ENCODE results near the gene SERPINB6. TPM values are rescaled to one million over a fixed set of nuclear protein-coding genes. Genes with fewer than 3 reads are reported as not detected.

SERPINB6 gene
- total RNA-seq, 4 donors from 2014 or later = 21.2 to 37.0 (median 35.6) TPM

DNA sequence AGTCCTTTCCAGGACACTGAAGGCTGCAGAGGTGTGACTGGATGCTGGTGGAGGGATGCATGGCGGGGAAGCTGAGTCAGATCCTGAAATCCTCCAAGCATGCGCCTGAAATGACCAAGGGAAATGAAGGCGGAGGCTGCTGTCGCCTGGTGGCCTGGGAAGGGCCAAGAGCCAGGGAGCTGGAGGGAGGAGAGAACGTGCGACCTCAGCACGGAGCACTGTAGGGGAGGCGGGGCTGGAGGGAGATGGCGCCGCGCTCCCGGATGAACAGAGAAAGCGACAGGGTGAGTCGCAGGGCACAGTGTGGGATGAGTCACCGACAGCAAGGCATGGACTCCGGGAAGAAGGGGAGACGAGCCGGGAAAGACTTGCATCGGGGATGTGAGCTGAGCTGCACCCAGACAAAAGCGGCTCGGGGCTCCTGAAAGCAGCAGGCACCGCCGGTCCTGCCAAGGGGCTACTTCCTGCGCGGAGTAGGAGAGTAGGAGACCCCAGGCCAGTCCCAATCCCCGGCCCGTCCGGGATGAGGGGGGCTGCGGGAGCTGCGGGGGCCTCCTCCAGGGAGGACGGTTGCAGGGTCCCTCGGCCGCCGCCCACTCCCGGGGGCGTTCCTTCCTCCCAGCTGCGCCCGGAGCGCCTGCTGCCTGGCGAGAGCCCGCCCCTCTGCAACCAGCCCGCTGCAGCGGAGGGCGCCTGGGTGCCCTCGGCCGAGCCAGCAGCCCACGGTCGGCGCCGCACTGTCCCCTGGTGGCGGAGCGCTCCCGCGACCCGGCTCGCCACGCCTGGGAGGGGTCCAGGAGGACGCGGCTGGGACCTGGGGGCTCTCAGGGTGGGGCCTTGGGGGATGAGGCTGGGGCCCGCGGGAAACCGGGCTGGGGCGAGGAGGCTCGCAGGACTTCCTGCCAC, 17.3 kb upstream of the SERPINB6 start:
- peak overlapping the region; percentile 78 for H3K4me3 ChIP-seq (ENCODE audit: low read depth, poor library complexity, severe bottlenecking)
- WGBS, 2 donors = 0% methylated on average over 48 to 54 of the region's 64 CpGs
- intact Hi-C loops (cut with DNase I; ENCODE audit: low total_unique reads) = no loop called here
- TF ChIP-seq, protein P1, sequence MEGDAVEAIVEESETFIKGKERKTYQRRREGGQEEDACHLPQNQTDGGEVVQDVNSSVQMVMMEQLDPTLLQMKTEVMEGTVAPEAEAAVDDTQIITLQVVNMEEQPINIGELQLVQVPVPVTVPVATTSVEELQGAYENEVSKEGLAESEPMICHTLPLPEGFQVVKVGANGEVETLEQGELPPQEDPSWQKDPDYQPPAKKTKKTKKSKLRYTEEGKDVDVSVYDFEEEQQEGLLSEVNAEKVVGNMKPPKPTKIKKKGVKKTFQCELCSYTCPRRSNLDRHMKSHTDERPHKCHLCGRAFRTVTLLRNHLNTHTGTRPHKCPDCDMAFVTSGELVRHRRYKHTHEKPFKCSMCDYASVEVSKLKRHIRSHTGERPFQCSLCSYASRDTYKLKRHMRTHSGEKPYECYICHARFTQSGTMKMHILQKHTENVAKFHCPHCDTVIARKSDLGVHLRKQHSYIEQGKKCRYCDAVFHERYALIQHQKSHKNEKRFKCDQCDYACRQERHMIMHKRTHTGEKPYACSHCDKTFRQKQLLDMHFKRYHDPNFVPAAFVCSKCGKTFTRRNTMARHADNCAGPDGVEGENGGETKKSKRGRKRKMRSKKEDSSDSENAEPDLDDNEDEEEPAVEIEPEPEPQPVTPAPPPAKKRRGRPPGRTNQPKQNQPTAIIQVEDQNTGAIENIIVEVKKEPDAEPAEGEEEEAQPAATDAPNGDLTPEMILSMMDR (IDR thresholded peaks at IDR 0.05) = no peak
- no peak for TF ChIP-seq POLR2A (IDR thresholded peaks at IDR 0.05)
- peak; percentile 91 to 98 for DNase-seq (ENCODE audit: low spot score in 2 of 2)

DNA sequence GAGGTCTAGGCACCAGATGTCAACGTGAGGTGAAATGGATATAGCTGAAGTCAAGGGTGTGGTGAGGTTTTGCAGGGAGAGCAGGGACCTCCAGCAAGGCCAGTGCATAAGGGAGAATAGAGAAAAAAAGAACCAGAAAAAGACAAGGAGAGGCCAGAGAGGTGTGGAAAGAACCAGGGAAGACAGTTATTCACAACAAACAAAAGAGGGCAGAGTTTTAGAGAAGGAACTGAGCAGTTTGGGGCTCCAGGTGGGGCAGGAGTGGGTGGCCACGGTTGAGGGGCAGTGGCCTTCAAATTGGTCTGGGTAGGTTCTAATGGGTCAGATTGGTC, 16.7 kb upstream of the SERPINB6 start:
- DNase-seq (ENCODE audit: low spot score in 2 of 2) = no peak
- intact Hi-C loops (cut with DNase I; ENCODE audit: low total_unique reads) = no loop called here
- 18 to 27% methylated on average over 2 of the region's 2 CpGs for WGBS, 2 donors
- TF ChIP-seq POLR2A (IDR thresholded peaks at IDR 0.05) = no peak
- TF ChIP-seq, protein P1 (IDR thresholded peaks at IDR 0.05) = no peak
- H3K4me3 ChIP-seq (ENCODE audit: low read depth, poor library complexity, severe bottlenecking) = peak overlapping the region; percentile 78

DNA sequence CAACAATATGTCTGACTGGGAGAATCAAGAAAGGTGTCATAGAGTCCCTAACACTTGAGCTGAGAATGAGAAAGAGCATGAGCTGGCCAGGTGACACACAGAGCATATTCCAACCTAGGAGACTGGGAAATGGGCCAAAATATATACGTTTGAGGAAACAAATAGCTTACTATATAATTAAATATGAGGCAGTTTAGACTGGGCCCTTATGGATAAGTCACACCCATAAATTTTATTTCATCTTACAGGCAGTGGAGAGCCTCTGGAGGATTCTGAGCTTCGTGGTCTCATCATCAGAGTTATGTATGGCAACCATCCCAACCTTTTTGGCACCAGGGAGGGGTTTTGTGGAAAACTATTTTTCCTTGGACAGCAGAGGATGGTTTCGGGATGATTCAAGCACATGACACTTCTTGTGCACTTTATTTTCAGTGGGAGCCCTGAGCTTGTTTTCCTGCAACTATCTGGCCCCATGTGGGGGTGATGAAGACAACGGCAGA, 15.4 kb upstream of the SERPINB6 start:
- WGBS, 2 donors = 33 to 34% methylated on average over 4 of the region's 4 CpGs
- TF ChIP-seq, protein P1 (IDR thresholded peaks at IDR 0.05) = no peak
- no peak for TF ChIP-seq POLR2A (IDR thresholded peaks at IDR 0.05)
- H3K4me3 ChIP-seq (ENCODE audit: low read depth, poor library complexity, severe bottlenecking) = no peak overlapping the region
- intact Hi-C loops (cut with DNase I; ENCODE audit: low total_unique reads) = no loop called here
- peak in 1 of 2 donors; percentile 55 for DNase-seq (ENCODE audit: low spot score in 2 of 2)

DNA sequence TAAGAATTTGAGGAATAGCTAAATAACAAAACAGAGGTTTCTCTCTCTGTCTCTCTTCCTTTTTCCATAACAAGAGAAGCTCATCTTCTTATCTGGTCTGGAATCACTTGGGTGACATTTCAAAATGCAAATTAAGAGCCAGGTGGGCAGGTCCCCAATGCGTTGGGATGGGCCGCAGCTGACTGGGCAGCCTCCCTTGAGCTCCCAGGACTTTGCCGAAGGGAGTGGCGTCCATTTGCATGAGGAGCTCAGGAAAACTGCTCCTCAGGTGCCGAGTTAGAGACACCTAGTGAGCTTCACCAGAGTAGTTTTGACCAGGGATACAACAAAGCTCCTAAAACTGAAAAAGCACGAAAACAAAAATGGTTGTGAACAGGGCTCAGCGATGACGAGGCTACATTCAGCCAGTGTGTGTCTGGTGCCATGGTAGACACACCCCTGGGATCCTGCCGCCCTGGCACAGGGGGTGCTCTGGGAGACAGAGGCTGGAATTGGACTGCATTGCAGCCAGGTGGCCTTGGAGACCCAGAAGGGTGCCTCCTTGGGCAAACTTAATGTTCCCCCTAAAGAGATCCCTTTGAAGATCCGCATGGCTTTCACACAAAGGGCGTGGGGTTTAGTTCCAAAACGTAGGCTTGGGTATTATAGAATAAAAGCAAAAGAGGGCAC, 13.5 kb upstream of the SERPINB6 start:
- intact Hi-C loops (cut with DNase I; ENCODE audit: low total_unique reads) = no loop called here
- H3K4me3 ChIP-seq (ENCODE audit: low read depth, poor library complexity, severe bottlenecking) = no peak overlapping the region
- no peak for DNase-seq (ENCODE audit: low spot score in 2 of 2)
- WGBS, 2 donors = 77 to 84% methylated on average over 12 of the region's 12 CpGs
- TF ChIP-seq, protein P1 (IDR thresholded peaks at IDR 0.05) = no peak
- TF ChIP-seq POLR2A (IDR thresholded peaks at IDR 0.05) = no peak

DNA sequence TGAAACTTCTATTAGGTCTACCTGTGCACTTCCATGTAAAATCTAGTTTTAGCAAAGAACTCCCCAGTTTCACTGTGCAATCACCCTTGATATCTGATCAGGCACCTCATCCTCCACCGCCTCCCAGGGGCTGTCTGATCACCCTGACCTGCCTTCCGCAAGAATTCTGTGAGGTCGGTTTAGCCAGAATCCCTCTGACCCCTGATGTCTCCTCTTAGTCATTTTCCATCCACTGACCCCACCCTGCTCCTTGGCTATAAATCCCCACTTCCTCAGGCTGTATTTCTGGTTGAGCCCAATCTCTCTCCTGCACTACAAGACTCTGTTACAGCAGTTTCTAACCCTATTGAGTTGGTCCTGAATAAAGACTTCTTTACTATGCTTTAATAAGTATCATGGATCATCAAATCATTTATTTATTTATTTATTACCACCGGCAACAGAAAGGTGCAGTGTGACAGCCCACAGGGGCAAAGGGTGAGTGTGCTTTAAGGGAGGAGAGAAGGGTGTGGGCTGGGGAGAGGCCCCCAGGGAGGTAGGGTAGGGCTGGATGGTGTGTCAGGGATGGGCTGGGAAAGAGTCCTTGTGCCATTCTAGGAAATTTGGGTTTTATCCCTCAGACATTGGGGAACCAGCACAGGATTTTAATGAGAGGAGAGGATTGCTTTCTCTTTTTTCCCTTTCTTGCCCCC, 11.2 kb upstream of the SERPINB6 start:
- DNase-seq (ENCODE audit: low spot score in 2 of 2) = no peak
- intact Hi-C loops (cut with DNase I; ENCODE audit: low total_unique reads) = no loop called here
- WGBS, 2 donors = 68 to 79% methylated on average over 4 of the region's 4 CpGs

More for the DNA sequence above, 11.2 kb upstream of the SERPINB6 start:
- no peak overlapping the region for H3K4me3 ChIP-seq (ENCODE audit: low read depth, poor library complexity, severe bottlenecking)
- TF ChIP-seq, protein P1 (IDR thresholded peaks at IDR 0.05) = no peak
- TF ChIP-seq POLR2A (IDR thresholded peaks at IDR 0.05) = no peak

Data from lower leg skin (tissue), 4 donors.